Testis (tissue), 2 donors: ENCODE measurements around the gene PRR33.

Experiments
- POLR2A ChIP-seq: fragments of 450-650 bp; IDR thresholded peaks from one replicate; pipeline ENCODE4 v1.6.1; 2017; ENCODE audit warnings: antibody characterized with exemption, mild to moderate bottlenecking, moderate library complexity
- TF ChIP-seq, protein P1 (sequence below), 3 experiments: fragments of 450-650 bp in 2 of 3; fragments of 200-600 bp in 1 of 3; sonication (generic) in 1 of 3; IDR thresholded peaks; one replicate each; pipeline ENCODE4 v1.5.1; 2016 to 2019; ENCODE audit warnings: antibody characterized with exemption in 3 of 3, mild to moderate bottlenecking in 2 of 3, moderate library complexity in 1 of 3

DNA sequence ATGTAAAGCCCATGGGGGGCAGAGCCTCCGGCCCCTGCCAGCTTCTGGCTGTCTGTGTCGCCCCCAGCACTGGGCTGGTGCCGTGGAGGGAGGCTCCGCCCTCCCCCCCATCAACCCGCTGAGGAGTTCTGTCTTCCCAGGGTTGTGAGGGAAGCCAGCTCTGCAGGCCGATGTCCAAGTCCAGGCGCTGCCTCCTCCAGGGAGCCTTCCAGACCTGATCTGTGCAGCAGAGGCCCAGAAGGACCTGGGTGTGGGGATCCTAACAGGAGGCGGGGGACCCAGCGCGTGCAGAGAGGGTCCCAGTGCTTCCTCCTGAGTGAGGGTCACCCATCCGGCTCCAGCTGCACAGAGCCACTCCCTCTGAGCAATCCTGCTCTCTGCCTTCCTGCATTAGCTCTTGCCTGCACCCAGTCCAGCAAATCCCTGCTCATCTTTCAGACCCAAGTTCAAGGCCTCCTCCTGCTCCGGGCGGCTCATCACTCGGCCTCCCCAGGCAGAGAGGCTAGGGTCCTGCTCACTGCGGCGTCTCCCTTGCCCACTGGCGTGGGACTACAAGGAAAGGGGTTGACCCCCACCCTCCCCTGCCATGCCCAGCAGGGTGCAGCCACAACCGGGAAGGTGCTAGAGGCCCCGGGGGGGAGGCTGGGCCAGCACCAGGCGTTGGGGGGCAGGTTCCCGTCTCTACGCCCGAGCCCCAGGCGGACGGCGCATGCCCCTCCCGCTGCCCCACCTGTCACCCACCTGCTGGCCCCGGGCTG is 16.4 kb downstream of the PRR33 start:
- TF ChIP-seq, protein P1, sequence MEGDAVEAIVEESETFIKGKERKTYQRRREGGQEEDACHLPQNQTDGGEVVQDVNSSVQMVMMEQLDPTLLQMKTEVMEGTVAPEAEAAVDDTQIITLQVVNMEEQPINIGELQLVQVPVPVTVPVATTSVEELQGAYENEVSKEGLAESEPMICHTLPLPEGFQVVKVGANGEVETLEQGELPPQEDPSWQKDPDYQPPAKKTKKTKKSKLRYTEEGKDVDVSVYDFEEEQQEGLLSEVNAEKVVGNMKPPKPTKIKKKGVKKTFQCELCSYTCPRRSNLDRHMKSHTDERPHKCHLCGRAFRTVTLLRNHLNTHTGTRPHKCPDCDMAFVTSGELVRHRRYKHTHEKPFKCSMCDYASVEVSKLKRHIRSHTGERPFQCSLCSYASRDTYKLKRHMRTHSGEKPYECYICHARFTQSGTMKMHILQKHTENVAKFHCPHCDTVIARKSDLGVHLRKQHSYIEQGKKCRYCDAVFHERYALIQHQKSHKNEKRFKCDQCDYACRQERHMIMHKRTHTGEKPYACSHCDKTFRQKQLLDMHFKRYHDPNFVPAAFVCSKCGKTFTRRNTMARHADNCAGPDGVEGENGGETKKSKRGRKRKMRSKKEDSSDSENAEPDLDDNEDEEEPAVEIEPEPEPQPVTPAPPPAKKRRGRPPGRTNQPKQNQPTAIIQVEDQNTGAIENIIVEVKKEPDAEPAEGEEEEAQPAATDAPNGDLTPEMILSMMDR (IDR thresholded peaks at IDR 0.05): no peak
- no peak for TF ChIP-seq POLR2A
